BJ (cell line): ENCODE data around the gene BICD2. TPM values are rescaled to one million over a fixed set of nuclear protein-coding genes. Genes with fewer than 3 reads are reported as not detected.
"Not testable (repeated sequence)": the region's sequence is repeated elsewhere in the genome, so short reads cannot be mapped to it uniquely, and the experiment has no call there.

ENCODE experiments used
- CTCF ChIA-PET: fragments of 350-600 bp; formaldehyde crosslinking; extraction: SDS; loops from one replicate; lab custom pipeline; 2021; ENCODE audit warnings: antibody characterized with exemption, inconsistent platforms; lab: Yijun Ruan, JAX
- POLR2A ChIA-PET: fragments of 300-600 bp; sonication (Branson Sonifier 250); formaldehyde crosslinking; extraction: SDS; loops from one replicate; lab custom pipeline; 2021; ENCODE audit warnings: antibody characterized with exemption; lab: Charles Lee
- DNase-seq: peaks from one replicate; pipeline ENCODE4 v3.0.0-alpha.2; 2011; ENCODE audit warnings: low read depth
- H3K27me3 ChIP-seq: 2 replicates; pipeline ENCODE4 v1.6.0; 2011; ENCODE audit warnings: low read length; ENCODE audit not compliant: control insufficient read depth, insufficient read depth
- H3K36me3 ChIP-seq: 2 replicates; pipeline ENCODE4 v1.5.1; 2011; ENCODE audit warnings: low read length; ENCODE audit not compliant: control insufficient read depth, insufficient read depth
- H3K4me3 ChIP-seq: 2 replicates; pipeline ENCODE4 v1.5.1; 2011; ENCODE audit warnings: low read depth, mild to moderate bottlenecking, control low read depth, low read length
- polyA minus RNA-seq: library from RNA; depleted of rRNA, polyadenylated mRNA; stranded (reverse); fragments of >200 nt; gene quantifications from 2 replicates; pipeline ENCODE4 v1.2.3, GENCODE V29; 2011; rRNA and poly(A)+ RNA removed
- polyA plus RNA-seq: library from polyadenylated mRNA; depleted of rRNA; stranded (reverse); fragments of >200 nt; gene quantifications from 2 replicates; pipeline ENCODE4 v1.2.3, GENCODE V29; 2011; rRNA removed
- TF ChIP-seq, protein P1 (sequence below): IDR thresholded peaks from 2 replicates; pipeline ENCODE4 v1.5.1; 2011; ENCODE audit warnings: low read depth, mild to moderate bottlenecking, control low read depth, inconsistent platforms, low read length, moderate library complexity; ENCODE audit not compliant: insufficient read depth

The BICD2 gene
- polyA plus RNA-seq = 9.5 and 11.6 TPM in 2 replicates
- polyA minus RNA-seq = 7.0 and 8.1 TPM in 2 replicates

DNA sequence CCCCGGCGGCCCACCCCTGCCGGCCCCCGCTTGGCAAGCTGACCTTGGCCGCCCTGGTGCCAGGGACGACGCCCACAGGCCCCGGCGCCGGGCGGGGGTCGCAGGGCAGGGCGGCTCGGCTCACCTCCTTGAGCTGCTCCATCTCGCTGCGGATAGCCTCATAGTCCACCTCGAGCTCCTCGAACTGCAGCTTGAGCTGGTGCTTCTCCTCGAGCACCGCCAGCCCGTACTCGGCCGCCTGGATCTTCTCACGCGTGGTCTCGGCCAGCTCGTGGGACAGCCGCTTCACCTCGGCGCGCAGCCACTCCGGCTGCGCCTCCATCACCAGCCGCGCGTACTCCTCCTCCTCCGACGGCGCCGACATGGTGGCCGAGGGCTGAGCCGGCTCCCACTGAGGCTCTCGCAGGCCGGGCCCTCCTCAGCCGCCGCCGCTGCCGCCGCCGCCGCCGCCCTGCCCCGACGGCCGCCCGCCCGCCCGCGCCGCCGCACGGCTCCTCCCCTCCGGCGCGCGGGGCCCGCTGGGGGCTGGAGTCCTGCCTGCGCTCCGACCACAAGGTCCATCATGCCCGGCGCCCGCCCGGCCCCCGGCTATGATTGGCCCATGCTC lies at the start of gene BICD2:
TSS of gene BICD2 (minus strand) at position 453 of the 607 bp plus-strand sequence. CDS start at position 364, 89 bp downstream.
- ChIA-PET CTCF (interaction anchor here (0.6 to 2.3 kb wide), 11 partner anchors 10 to 70 kb away, joined by 3 to 17 read pairs (median 3); no protein-coding TSS in a partner anchor), POLR2A (no interaction called here)
- no peak for DNase-seq
- TF ChIP-seq, protein P1, sequence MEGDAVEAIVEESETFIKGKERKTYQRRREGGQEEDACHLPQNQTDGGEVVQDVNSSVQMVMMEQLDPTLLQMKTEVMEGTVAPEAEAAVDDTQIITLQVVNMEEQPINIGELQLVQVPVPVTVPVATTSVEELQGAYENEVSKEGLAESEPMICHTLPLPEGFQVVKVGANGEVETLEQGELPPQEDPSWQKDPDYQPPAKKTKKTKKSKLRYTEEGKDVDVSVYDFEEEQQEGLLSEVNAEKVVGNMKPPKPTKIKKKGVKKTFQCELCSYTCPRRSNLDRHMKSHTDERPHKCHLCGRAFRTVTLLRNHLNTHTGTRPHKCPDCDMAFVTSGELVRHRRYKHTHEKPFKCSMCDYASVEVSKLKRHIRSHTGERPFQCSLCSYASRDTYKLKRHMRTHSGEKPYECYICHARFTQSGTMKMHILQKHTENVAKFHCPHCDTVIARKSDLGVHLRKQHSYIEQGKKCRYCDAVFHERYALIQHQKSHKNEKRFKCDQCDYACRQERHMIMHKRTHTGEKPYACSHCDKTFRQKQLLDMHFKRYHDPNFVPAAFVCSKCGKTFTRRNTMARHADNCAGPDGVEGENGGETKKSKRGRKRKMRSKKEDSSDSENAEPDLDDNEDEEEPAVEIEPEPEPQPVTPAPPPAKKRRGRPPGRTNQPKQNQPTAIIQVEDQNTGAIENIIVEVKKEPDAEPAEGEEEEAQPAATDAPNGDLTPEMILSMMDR = no peak
- peak within 1 kb of the TSS; percentile 97 for H3K4me3 ChIP-seq
- no peaks in the 10 kb centered on the region; the same call in 1 of the 2 replicates for H3K27me3 ChIP-seq
- no peaks in the 10 kb centered on the region for H3K36me3 ChIP-seq

DNA sequence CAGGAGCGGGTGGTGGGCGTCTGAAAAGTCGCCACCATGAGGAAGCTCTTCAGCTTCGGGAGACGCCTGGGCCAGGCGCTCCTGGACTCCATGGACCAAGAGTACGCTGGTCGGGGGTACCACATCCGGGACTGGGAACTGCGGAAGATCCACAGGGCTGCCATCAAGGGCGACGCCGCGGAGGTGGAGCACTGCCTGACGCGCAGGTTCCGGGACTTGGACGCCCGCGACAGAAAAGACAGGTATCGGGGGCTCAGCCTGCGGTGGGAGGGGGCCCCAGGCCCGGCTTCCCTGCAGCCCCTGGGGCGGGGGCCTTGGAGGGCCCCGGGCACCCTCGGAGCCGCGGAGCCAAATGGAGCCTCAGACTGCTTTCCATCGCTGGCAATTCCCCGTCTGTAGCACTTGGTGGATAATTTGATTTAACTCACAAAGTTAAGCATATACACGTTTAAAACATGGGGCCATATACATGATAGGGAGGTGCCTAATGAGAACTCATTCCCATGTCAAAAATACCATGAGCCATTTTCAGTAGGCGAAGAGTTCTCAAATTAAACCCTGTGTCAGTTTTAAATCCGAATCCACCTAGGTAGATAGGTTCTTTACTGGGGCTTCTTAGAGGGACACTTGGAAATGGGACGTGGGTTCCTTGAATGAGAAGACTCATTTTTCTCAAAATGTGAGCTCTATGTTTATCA lies 45.1 kb upstream of the BICD2 start:
- not testable (repeated sequence) for DNase-seq

DNA sequence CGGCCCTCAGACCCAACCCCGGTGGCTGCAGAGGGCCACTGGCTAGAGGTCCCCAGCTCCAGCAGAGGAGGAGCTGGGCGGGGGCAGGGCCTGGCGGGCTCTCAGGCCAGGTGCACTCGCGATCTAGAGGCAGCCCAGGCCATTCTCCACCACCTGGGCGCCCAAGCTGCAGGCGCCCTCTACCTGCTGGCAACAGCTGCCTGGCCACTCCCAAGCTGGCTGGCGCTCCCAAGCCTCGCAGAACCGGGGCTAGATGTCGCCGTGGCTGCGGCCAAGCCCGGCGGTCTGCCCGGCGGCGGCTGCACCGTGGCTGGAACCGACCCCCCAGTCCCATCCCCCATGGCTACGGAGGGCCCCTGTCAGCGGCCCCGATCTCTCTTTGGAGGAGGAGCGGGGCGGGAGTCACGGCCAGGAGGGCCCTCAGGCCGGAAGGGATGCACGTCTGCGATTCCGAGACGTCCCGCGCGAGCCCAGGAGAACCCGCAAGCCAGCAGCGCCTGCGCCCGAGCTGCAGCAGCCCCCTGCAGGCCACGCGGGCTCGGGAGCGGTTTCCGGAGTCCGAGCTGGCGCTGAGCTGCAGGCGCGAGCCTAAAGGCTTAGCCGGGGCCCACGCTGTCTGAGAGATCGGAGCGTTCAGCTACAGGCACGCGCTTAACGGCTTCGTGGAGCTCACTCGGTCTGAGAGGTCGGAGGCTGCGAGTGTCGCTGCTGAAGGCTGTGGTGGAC lies 44.3 kb upstream of the BICD2 start:
- CTCF ChIA-PET = interaction anchor here (2.4 kb wide), 1 partner anchor 18 kb away, joined by 9 read pairs; no protein-coding TSS in a partner anchor

More for the DNA sequence above, 45.1 kb upstream of the BICD2 start:
- peaks cover 40% of the 10 kb centered on the region for H3K27me3 ChIP-seq
- CTCF ChIA-PET = interaction anchor here (2.4 kb wide), 1 partner anchor 19 kb away, joined by 9 read pairs; no protein-coding TSS in a partner anchor
- POLR2A ChIA-PET, H3K36me3 ChIP-seq, H3K4me3 ChIP-seq: not testable (repeated sequence)

DNA sequence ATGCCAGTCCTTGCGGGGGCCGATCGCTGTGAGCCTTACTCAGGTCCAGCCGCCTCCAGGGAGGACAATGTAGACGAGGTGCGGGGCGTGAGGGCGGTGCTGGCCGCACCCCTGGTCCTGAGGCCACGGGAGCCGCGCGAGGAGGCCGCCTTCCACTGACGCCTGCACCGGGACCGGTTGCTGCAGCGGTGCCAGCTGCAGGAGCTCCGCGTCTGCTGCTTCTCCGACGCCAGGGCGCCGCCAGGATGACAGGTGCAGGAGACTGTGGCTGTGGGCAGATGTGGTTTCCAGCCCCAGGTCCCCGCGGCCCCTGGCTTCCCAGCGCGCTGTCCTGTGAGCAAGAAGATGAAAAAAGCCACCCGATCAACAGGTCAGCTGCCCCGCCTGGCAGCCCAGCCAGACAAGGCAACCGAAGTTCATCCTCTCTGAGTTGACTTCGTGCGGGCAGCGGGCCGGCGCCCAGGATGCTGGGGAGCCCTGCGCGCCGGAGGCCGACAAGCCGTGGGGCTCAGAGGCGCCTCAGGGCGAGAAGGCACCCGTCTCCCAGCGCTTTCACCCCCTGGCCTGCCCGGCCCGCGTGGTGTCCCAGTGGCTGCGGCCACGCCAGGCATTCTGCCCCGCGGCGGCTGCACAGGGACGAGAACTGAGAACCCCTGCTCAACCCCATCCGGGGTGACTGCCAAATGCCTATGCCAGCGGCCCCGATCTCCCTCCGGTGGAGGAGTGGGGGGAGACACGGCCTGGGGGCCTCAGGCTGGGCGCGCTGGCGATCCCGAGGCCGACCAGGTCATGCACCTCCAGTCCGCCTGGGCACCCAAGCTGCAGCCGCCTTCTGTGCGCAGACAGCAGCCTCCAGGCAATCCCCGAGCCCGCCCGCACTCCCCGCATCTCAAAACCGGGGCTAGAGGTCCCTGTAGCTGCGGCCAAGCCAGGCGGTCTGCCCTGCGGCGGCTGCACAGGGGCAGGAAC lies 43.4 kb upstream of the BICD2 start:
- POLR2A ChIA-PET = no interaction called here
- CTCF ChIA-PET = interaction anchor here (1.5 to 2.4 kb wide), 2 partner anchors 13 to 17 kb away, joined by 4 to 9 read pairs; no protein-coding TSS in a partner anchor
- Histone ChIP-seq H3K27me3 (peaks cover 49% of the 10 kb centered on the region), H3K36me3 (no peaks in the 10 kb centered on the region), H3K4me3 (no peak overlapping the region)
- DNase-seq = no peak
- TF ChIP-seq, protein P1 = no peak

More for the DNA sequence above, 44.3 kb upstream of the BICD2 start:
- Histone ChIP-seq H3K27me3 (peaks cover 45% of the 10 kb centered on the region), H3K4me3 (no peak overlapping the region), H3K36me3 (no peaks in the 10 kb centered on the region)
- DNase-seq = no peak
- POLR2A ChIA-PET = no interaction called here
- TF ChIP-seq, protein P1 = peak; percentile 60
